HepG2 (cell line): ENCODE data around the gene POP7. TPM values are rescaled to one million over a fixed set of nuclear protein-coding genes. Genes with fewer than 3 reads are reported as not detected.

Source experiments
- AFF4 ChIP-seq: sonication (generic); formaldehyde crosslinking; IDR thresholded peaks from 2 replicates; pipeline ENCODE4 v1.4.0; 2020; ENCODE audit warnings: missing genetic modification reagents
- AKAP8 ChIP-seq: sonication (generic); formaldehyde crosslinking; IDR thresholded peaks from 2 replicates; pipeline ENCODE4 v1.5.1; 2020; ENCODE audit warnings: mild to moderate bottlenecking, missing genetic modification reagents
- EP300 ChIP-seq, 3 experiments: sonication (generic) in 1 of 3; formaldehyde crosslinking in 1 of 3; IDR thresholded peaks; 2 replicates each; pipeline versions ENCODE4 v1.5.1 to v1.6.1; 2011 to 2020; ENCODE audit warnings: low read depth in 2 of 3, low read length in 2 of 3, borderline replicate concordance in 1 of 3, improper control_type of control experiment in 1 of 3, mild to moderate bottlenecking in 1 of 3, missing genetic modification reagents in 1 of 3, moderate library complexity in 1 of 3
- MEF2D ChIP-seq: sonication (generic); formaldehyde crosslinking; IDR thresholded peaks from 2 replicates; pipeline ENCODE4 v1.5.1; 2020; ENCODE audit warnings: mild to moderate bottlenecking, missing genetic modification reagents
- NFATC3 ChIP-seq: sonication (generic); formaldehyde crosslinking; IDR thresholded peaks from 2 replicates; pipeline ENCODE4 v1.5.1; 2020; ENCODE audit warnings: mild to moderate bottlenecking, missing genetic modification reagents
- NONO ChIP-seq, 2 experiments: fragments of 450-650 bp in 1 of 2; sonication (generic) in 1 of 2; formaldehyde crosslinking in 1 of 2; IDR thresholded peaks in 1 of 2; conservative IDR thresholded peaks in 1 of 2; 2 replicates each; pipeline versions ENCODE4 v1.6.1 to v1.8.0; 2017 to 2022; ENCODE audit warnings: mild to moderate bottlenecking in 1 of 2, missing genetic modification reagents in 1 of 2, moderate library complexity in 1 of 2
- POLR2G ChIP-seq: fragments of 200-400 bp; formaldehyde crosslinking; IDR thresholded peaks from 2 replicates; pipeline ENCODE4 v1.6.1; 2018; ENCODE audit warnings: mild to moderate bottlenecking, low read depth, low read length, moderate library complexity
- SMC3 ChIP-seq: IDR thresholded peaks from 2 replicates; pipeline ENCODE4 v1.6.1; 2011; ENCODE audit warnings: low read length, improper control_type of control experiment
- TAF1 ChIP-seq: sonication (generic); formaldehyde crosslinking; IDR thresholded peaks from 2 replicates; pipeline ENCODE4 v1.4.0; 2020; ENCODE audit warnings: missing genetic modification reagents
- TBP ChIP-seq: sonication (generic); formaldehyde crosslinking; IDR thresholded peaks from 2 replicates; pipeline ENCODE4 v1.5.0; 2020; ENCODE audit warnings: missing genetic modification reagents
- TOPORS ChIP-seq: sonication (generic); formaldehyde crosslinking; IDR thresholded peaks from 2 replicates; pipeline ENCODE4 v1.8.0; 2023; ENCODE audit warnings: mild to moderate bottlenecking, missing genetic modification reagents
- TRIM22 ChIP-seq: fragments of 450-650 bp; IDR thresholded peaks from 2 replicates; pipeline ENCODE4 v1.6.1; 2017
- YEATS2 ChIP-seq: sonication (generic); formaldehyde crosslinking; IDR thresholded peaks from 2 replicates; pipeline ENCODE4 v1.4.0; 2020; ENCODE audit warnings: missing genetic modification reagents, borderline replicate concordance
- ZFYVE20 ChIP-seq: sonication (generic); formaldehyde crosslinking; IDR thresholded peaks from 2 replicates; pipeline ENCODE4 v1.8.0; 2023; ENCODE audit warnings: low read depth, mild to moderate bottlenecking, moderate library complexity, missing genetic modification reagents, borderline replicate concordance
- ZNF224 ChIP-seq: sonication (generic); formaldehyde crosslinking; IDR thresholded peaks from 2 replicates; pipeline ENCODE4 v1.5.0; 2020; ENCODE audit warnings: mild to moderate bottlenecking, missing genetic modification reagents
- ZNF484 ChIP-seq: sonication (generic); formaldehyde crosslinking; IDR thresholded peaks from 2 replicates; pipeline ENCODE4 v1.5.1; 2020; ENCODE audit warnings: mild to moderate bottlenecking, low read depth, missing genetic modification reagents, borderline replicate concordance
- ZNF563 ChIP-seq: sonication (generic); formaldehyde crosslinking; IDR thresholded peaks from 2 replicates; pipeline ENCODE4 v1.8.0; 2022; ENCODE audit warnings: mild to moderate bottlenecking, moderate library complexity, missing genetic modification reagents
- ZNF597 ChIP-seq: sonication (generic); formaldehyde crosslinking; IDR thresholded peaks from 2 replicates; pipeline ENCODE4 v1.5.0; 2020; ENCODE audit warnings: missing genetic modification reagents
- ZNF652 ChIP-seq: IDR thresholded peaks from 2 replicates; pipeline ENCODE4 v1.6.1; 2016; ENCODE audit warnings: low read depth, borderline replicate concordance
- ZNF768 ChIP-seq: sonication (generic); formaldehyde crosslinking; IDR thresholded peaks from 2 replicates; pipeline ENCODE4 v1.4.0; 2020; ENCODE audit warnings: missing genetic modification reagents
- ZSCAN5A ChIP-seq: sonication (generic); formaldehyde crosslinking; IDR thresholded peaks from 2 replicates; pipeline ENCODE4 v1.8.0; 2022; ENCODE audit warnings: mild to moderate bottlenecking, missing genetic modification reagents, borderline replicate concordance
- polyA plus RNA-seq, 8 experiments: library from polyadenylated mRNA; depleted of rRNA in 3 of 8; stranded (reverse) in 7 of 8; unstranded in 1 of 8; fragments of >200 nt; fragmentation: Illumina TruSeq in 4 of 8; extraction: Trizol in 4 of 8; gene quantifications; 2 replicates each; pipeline versions ENCODE4 v1.2.1 to v1.2.3, GENCODE V29; 2011 to 2016; ENCODE audit warnings: low read depth in 4 of 8, missing spikeins in 1 of 8, mixed read lengths in 1 of 8; ENCODE audit not compliant: insufficient read depth in 1 of 8
- total RNA-seq, 5 experiments: library from RNA; depleted of rRNA; stranded (reverse); fragments of >200 nt; fragmentation: Illumina TruSeq; extraction: Trizol; gene quantifications; 2 replicates each; pipeline ENCODE4 v1.2.3, GENCODE V29; 2016; ENCODE audit warnings: low read depth in 1 of 5

Gene POP7
- total and polyA plus RNA-seq, 2 of the 13 experiments (the other 11 are each of a cell fraction or from before 2014, with no cell fraction given): 63.9 to 91.1 TPM

GRCh38 chr7:100673302-100673941 is 32.5 kb upstream of the POP7 start, which contains the start of gene GNB2 (continued):
- TF ChIP-seq NFATC3 (no peak; the same call in 1 of the 2 replicates), SMC3 (no peak), ZNF563 (CRISPR knock-in tag) (peak; percentile 19; the same call in 1 of the 2 replicates), ZNF768 (peak; percentile 27; the same call in 1 of the 2 replicates), TBP (CRISPR knock-in tag) (0 out of 2 replicates have a peak, but pooled peaks have one; percentile 25), AFF4 (CRISPR knock-in tag) (no peak), EP300 (IDR thresholded peaks at IDR 0.05; ENCODE audit: low read depth in 2 of 2, low read length in 2 of 2) (no peak), EP300 (CRISPR knock-in tag; IDR thresholded peaks at IDR 0.05; ENCODE audit: borderline replicate concordance) (0 out of 2 replicates have a peak, but pooled peaks have one; percentile 27), YEATS2 (CRISPR knock-in tag) (peak; percentile 83; the same call in 1 of the 2 replicates), NONO (IDR thresholded peaks at IDR 0.05) (no peak), NONO (CRISPR knock-in tag; conservative IDR thresholded peaks at IDR 0.05) (peak; percentile 89), ZNF484 (no peak), TAF1 (CRISPR knock-in tag) (peak; percentile 76; the same call in 1 of the 2 replicates), TOPORS (no peak), TRIM22 (no peak), ZNF652 (CRISPR knock-in tag) (peak; percentile 34; the same call in 1 of the 2 replicates), ZNF597 (CRISPR knock-in tag) (no peak), ZSCAN5A (CRISPR knock-in tag) (no peak), POLR2G (peak; percentile 57), MEF2D (CRISPR knock-in tag) (peak; percentile 74), ZFYVE20 (no peak), AKAP8 (CRISPR knock-in tag) (no peak), ZNF224 (CRISPR knock-in tag) (no peak)
